ENCODE results near the gene LSM11.

Gene LSM11

DNA sequence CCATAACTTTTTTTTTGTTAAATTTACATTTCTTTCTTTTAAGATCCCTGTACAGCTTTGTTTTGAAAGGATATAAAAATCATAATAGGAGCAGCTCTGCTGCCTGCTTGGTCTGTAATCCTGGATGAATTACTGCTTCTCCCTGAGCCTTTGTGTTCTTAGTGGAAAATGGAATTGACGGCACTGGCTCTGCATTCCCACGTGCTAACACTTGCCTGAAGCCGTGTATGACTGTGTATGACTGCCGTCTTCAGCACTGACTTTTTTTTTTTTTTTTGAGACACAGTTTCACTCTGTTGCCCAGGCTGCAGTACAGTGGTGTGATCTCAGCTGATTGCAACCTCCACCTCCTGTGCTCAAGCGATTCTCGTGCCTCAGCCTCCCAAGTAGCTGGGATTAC lies 7.5 kb upstream of the LSM11 start:
- DNase-seq: no peak

DNA sequence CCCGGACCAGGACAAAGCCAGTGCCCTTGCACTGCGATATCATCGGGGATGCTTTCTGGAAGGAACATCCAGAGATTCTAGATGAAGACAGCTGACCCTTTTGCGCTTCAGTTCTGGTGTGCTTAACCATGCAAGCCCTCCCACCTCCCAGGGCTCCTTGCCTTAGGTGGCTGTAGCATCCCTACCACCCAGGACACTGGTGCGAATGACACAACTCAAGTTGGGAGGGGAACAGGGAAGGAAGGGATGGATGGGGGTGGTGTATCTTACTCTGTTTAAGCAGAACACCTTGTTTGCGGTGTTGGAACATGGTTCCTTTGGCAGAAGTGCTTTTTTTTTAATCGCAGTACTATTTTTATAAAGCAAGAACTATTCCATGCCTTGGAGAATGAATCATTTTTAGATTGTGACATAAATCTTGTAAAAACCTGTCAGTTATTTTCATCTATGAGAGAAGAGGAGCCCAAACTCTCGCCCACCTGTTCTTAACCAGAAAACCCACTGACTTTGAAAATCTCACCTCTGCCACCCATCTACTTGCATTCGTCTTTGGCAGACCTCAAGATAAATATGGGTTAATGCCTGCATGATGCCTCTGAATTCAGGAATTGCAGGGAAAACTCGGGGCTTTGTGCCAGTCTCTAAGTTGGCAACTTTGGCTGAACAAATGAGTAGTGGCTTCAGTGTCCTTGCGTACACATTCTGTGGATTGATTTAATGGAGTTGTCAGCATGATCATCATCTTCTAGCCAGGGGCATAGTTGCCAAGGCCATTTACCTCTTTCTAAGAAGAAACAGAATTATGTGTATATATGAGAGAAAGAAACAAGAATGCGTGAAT lies 3.9 kb upstream of the LSM11 start:
- no peak for DNase-seq

DNA sequence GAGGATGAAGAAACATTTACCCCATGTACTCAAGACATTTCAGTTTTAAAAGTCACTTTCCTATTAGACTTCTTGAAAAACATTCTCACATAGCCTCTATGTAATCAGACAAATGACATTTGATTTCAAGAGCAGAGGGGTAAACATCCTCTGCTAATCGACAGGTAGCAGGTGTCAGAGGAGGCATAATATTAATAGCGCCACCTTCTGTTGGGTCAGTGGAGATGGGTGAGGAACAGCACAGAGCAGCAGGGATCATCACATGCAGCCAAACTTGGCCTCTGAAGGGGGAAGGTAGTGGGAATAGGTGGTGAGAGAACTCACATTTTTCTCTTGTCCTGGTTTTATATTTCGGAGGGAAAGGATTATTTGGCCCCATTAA lies 3.3 kb upstream of the LSM11 start:
- no peak for DNase-seq

DNA sequence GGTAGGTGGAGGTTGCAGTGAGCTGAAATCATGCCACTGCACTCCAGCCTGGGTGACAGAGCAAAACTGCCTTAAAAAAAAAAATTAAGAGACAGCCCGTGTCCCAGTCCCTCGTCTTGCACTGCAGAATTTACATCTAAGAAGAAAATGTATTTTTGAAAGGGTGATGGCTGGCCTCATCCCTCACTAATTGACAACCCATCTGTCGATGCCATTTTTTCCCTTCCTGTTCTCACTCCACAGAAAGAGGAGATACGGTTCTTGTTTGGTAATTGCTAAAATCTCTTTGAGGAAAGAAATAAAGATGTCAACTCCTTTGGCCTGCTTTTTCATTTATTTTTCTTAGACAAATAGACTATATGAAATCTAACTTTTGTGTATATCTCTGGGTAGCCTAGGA lies 2.4 kb upstream of the LSM11 start:
- DNase-seq: no peak

DNA sequence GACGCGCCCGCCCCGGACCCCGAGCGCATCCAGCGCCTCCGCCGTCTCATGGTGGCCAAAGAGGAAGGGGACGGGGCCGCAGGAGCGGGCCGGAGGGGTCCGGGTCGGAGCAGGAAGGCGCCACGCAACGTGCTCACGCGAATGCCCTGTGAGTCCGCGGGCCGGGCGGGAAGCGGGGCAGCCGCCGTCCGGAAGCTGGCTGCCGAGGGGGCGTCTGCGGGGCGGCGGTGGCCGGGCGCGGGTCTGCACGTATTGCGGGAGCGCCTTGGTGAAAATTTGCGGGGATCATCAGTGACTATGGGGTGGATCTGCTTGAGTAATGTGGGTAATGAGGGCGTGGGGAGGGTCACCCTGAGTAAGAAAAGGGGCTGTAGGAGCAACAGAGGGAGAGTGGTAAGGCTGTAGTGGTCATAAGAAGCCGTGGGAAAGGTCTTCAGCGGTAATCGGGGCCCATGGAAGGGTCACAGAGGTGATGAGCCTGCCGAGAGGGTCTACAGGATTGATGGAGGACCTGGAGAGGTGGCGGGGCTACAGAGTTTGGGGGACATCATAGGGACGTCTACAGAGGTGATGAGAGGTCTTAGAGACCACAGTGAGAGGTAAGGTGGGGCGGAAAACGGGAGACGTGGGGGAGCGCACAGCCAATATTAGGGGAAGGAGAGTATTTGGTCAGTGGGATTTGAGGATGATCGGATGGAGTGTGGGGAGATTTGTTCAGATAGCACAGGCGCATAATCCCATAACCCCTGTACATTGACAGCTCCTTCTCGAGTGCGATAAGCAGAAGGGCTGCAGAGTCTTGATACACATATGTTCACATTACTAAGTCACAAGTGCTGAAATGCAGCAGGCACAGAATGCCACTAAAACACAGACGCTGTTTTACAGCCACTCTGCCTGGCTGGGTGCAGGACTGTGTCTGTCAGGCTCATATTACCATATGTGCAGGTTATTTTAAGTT lies 819 bp downstream of the LSM11 start:
- no peak for DNase-seq

DNA sequence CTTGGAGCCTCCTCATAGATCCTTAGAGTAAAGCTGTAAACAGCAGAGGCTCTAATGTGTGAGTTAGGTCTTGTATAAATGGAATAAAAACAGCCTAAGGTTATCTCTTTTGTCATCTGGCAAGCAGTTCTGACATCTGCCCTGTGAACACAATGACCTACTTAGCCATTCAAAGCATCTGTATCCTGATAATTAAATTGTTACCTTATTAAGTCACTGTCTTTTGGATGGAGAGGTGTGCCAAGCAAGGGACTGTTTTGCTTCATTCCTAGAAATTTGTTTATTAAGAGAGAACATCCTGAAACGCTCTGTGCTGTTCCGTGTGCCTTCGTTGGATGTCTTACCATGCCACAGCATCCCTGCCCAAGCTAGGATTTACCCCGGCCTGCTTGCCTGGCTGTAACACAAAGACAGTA lies 1.5 kb downstream of the LSM11 start:
- no peak for DNase-seq

DNA sequence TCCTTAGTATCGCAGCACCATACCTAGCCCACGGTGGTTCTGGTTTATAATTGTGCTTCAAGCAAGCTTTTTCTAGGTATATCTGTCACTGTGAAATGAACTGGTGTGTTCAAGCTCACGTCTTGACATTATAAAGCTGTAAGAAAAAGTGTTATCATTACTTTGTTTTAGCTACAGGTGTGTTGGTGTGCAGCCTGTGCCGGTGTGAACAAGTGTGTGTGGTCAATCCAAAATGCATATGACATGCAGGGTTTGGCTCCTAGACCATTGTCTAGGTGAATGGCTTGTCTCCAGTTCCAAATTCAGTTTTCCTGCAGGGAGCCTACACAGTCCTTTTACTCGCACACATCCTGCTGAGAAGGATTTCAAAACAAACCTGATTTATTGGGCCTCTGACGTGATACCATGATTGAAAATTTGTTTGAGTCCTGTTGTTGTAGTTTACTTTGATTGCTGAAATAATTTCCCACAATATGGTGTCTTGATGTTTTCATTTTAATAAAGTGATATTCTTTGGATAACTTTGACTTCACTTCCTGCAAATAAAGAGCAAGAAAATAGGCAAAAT lies 3.7 kb downstream of the LSM11 start:
- no peak for DNase-seq

DNA sequence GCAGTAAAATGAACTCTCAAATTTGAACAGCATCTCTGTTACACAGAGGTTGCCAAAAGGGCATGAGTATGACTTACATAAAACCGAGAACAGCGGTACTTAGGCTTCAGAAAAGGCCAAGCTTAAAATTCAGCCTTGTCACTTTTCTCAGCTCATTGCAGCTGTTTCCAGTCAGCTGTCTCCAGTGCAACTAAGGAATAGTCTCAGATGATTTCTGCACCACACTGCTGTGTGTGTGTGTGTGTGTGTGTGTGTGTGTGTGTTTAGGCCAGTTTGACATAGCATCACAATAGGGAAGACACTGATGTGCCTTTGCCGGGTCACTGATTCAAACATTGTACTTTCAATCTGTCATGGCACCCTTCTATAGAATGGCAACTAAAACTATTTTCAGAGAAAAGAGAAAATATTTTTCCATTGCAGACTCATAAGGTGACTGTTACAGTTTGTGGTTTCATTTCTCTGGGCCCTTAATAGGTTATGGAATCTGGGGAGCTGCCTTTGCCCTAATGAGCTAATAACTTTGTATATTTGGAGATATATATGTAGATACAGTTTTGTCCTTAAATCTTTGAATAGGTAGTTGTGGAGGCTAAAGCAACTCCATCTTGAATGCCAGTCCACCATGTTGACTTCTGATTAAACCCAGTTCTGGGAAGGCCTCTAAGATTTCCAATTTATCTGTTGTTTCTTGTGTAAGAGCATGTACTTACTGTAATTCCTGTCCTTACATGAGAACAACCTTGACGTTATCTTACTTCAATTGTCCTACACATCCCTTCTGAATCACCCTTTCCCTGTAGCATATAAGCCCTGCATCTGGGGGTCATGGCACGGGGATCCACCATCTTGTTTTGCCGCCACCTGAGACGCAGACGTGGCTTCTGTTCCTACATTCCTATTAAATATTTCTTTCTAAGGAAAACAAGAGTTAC lies 4.5 kb downstream of the LSM11 start:
- DNase-seq: no peak

DNA sequence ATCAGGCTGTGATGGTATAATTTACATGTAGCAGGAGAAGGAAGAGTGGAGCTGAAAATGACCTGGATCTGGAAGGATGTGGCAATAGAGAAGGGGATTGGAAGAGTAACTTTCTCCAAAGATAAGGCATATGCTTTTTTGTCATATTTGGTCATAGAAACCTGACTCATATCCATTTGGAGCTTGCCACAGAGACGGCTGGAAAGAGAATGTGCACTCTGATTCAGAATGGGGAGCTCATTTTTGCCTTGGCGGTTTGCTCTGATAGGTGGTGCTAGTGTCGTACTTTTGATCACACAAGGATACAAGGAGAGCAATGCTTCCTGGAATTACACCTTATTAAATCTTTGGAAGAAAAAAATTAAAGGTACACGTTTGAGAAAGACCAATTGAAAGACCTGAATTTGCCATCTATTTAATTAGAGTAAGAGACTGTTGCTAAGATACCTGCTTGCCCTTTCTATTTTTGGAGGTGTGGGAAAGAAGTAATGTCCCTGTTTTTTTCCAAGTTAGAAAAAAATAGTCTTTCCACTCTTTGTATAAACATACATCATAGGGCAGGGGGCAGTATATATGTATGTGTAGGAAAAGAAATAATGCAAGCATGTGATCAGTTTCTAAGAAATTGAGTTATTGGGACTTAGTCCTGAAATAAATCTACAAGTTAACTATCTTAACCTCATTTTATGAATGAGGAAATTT lies 5.4 kb downstream of the LSM11 start:
- DNase-seq: no peak

DNA sequence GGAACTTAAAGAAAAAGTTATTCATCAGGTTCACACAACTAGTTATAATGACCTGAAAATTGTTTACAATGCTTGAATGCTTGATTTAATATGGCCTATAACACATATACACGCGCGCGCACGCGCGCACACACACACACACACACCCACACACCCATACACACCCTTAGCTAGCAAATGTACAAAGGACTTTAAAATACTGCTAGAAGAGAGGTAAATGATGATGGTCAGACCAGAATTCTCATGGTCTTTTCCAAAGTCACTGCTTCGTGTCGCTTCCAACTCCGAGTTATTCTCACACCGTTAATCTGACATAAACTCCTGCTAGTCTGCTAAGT lies 5.9 kb downstream of the LSM11 start:
- DNase-seq: no peak

DNA sequence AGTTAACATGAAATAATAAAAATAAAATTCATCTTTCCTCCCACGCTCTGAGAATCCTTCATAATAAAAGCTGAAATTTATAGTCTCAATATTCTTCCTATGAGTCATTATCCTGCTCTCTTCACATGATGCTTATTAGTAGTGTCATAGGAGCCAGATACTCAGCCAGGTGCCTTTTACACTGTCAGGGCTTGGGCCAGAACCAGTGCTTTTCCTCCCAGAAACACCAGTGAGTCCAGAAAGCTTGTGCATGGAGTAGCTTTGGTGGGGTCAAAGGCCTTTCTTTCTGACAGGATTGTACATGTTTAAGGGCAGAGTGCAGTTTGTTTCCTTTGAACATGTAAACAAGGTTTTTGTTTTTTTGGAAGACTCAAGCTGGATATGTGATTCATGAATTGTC lies 6.8 kb downstream of the LSM11 start:
- DNase-seq: no peak

DNA sequence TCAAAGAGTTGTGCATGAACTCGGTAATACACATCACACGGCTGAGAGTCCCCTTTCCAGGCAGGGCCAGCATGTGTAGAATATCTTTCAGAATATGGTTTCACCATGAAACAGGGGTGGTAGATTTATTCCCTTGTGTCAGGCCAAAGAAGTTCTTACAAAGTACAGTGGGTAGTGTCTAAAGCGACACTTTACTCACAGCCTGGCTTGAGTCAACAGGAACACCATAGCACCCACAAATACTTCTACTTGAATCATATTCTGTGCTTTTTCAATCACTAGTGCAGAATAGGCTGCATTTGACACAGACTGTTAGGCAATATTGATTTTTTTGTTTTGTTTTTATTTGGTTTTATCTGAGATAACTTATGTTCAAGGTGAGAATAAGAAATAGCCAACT lies 12.6 kb downstream of the LSM11 start:
- DNase-seq: no peak

DNA sequence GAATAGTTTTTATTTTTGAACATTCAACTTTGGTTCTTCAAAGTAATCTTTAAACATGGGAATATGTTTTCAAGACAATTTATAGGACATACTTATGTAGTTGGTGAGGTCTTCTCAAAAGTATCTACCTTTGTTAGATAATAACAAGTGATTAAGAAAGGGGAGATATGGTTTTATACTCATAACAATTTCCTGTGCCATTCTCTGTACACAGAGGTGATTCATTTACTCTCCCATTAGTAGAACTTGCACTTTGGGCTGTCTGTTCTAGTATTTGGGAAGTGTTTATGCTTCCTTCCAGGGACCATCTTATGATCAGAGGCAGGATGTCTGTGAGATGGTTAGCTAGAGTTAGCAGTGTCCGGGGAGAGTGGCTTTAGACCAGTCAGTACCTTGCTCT lies 15.2 kb downstream of the LSM11 start:
- DNase-seq: no peak

DNA sequence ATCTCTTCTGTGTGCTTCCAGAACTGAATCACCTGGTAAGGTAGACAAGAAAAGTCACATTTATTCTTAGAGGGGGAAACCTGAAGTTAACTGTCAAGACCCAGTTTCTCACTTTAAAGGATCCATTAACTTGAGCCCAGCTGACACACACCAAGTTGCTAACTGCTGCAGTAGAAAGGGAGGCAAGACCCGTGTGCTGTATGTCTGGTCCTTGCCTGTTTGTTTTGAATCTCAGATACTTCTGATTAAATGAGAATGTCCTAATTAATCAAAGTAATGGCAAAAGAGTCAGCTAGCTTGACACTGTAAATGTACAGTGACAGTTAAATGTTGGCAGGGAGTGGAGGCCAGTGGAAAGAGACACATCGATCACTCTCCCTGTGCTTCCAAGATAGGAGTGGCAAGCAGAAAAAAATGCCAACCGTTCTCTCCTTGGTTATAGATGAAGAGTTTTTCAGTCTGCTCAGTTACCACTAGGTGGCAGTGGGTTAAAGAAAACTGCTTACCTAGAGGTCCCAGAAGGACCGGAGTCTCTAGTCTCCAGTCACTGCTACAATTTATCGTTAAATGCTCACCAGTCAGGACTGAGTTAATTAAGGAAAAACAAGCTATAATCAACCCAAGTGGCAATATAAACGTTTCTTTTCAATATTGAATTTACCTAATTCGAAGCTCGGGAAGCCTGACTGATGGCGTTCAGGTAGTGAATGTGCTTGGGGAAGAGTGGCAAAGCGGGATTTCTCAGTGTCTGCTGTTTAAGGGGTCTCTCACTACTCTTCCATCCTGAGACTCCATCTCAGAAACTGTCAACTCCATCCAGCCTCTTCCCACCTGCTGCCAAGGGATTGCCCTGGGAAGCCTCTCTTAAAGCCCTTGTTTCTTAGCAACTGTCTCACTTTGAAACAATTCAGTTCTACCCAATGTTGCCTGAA lies 18.4 kb downstream of the LSM11 start:
- DNase-seq: no peak

DNA sequence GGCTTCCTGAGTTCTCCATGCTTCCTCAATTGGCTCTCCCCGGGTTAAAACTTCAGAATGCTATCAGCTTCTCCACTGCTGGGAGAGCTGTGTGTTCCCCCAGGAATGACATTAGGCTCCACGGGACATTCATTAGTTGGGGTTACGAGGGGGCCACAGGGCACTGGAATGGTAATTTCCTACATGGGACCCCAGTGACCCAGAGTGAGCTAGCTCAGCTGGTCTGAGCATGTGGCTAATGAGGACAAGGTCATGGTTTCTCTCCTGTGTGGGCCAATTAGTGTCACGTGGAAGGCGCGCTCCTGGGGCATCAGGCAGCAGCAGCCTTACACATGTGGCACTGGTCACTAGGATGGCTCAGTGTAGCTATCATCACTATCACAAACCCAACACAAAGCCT lies 21.0 kb downstream of the LSM11 start:
- DNase-seq: no peak

DNA sequence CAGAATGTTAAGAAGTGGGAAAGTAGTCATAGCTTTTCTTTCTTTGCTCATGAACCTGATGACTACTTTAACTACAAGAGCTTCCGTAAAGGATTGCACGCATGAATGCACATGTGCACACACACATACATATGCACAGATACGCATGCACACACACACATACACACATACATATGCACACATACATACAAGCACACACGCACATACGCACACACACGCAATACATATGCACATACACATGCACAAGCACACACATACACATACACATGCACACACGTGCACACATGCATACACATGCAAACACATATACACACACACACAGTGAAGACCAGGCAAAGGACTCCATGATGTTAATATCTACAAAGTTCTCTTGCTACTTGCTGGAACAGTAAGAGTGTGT lies 22.9 kb downstream of the LSM11 start:
- no peak for DNase-seq

DNA sequence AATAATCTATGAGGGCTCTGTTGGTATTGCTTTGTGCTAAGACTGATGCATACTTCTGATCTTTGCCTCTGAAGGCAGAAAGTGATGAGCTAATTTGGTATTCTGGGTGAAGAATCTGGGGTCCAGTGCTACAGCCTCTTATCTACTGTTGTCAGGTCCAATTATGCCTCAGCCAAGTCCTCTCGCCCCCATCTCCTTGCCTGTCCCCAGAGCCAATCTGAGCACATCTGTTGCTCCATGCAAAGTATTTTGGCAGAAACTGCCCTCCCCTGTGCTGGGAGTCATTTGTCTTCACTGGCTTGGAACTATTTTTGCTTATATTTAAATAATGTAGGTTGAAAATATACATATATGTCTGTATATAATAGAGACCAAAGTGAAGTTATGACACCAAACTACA lies 23.4 kb downstream of the LSM11 start:
- no peak for DNase-seq

DNA sequence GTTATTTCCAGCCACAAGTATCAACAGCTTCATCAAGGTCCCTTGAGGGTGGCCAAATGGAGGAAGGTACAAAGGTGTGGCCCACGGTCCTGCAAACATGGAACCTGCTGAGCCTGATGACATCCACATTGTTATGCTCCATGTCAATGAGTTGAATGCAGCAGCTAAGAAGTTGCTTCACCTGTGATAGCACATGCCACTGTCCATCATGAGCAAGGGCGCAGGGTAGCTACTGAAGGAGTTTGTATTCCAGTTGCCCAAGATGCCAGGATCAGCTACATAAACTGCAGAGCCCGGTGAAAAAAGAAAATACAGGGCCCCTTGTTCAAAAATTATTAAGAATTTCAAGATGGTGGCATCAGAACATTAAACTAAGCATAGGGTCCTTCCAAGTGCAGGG lies 24.2 kb downstream of the LSM11 start:
- DNase-seq: no peak

DNA sequence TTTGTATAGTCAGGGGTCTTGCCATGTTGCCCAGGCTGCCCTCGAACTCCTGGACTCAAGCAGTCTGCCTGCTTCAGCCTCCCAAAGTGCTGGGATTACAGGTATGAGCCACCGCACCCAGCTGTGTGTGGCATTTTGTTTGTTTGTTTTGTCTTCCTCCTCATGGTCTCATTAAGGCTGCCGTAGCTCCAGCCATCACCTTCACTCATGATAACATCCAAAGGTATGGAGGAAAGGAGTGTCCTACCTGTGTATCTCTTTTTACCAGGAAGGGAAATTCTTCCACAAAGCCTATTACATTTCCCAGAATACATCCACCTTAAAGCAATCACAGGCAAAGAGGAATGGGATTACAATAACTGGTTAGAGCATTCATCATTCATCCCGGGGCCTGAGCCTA lies 27.2 kb downstream of the LSM11 start:
- no peak for DNase-seq

DNA sequence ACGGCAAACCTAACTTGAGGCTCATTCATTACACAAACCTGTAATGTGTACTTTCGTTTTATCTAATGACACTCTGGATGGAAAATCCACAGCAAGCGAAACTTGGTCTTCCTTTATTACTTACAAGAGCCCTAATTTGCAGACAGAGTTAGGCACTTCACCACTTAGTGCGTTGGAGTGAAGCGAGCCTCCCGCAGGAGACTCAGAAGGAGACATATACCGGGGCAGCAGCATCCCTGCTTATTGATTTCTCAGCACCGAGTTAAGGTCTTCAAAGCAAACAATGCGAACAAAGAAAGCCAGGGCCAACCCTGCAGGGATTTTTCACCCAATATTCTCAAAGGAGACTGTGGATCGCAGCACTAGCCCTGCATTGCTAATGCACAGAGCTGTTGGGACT lies 28.6 kb downstream of the LSM11 start:
- no peak for DNase-seq

Measured in activated T-cell treated with anti-CD3 and anti-CD28 coated beads for 4 hours (primary cell).